ENCODE results near the gene PDHX. TPM values are rescaled to one million over a fixed set of nuclear protein-coding genes. Genes with fewer than 3 reads are reported as not detected.

PDHX gene
- polyA plus RNA-seq, 3 donors from 2014 or later: 12.8 to 17.1 (median 13.1) TPM

DNA sequence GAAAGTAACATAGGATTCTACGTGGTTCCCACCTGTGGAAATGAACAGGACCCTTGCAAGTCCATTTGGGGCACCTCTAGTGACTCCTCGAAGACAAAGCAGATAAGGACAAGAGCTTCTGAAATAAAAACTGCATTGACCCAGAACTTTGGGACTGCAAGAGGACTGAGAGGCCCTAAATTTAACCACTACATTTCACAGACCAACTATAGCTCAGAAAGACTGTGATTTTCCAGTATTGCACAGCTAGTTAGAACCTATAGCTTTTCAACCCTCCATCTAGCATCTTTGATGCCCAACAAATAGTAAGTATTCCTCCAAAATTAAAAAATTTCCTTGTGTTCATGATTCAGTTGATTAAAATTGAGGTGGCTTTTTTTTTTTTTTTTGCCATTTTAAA is 114.9 kb downstream of the PDHX start:
- H3K27ac Mint-ChIP-seq: peak overlapping the region in 1 of 6 donors; percentile 93

DNA sequence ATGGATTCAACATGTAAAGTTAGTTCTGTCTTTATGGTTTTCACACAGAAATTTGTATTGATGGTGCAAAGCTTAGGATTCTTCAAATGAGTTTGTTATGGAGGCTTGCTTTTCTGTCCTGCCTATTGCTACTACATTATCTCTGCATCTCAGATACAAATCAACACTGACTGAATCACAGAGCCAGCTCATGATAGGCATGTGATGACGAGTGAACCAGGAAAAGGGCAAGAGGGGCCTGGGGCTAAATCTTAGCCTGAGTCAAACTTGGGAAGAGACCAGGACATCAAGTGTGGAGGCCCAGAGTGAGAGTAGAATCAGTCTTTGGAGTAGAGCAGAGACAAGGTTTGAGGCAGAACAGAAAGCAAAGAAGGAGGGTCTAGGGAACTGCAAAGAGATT is 115.4 kb downstream of the PDHX start:
- H3K27me3 Mint-ChIP-seq (ENCODE audit: low read depth in 3 of 3): peaks cover 3 to 8% (median 3%) of the 10 kb centered on the region in 3 donors
- H3K36me3 Mint-ChIP-seq: peaks cover 0 to 11% (median 6%) of the 10 kb centered on the region in 3 donors
- no peaks in the 10 kb centered on the region for H3K9me3 Mint-ChIP-seq
- peaks cover 12 to 15% of the 10 kb centered on the region in 2 donors for H3K4me1 Mint-ChIP-seq
- no peak for DNase-seq
- peak overlapping the region in 2 of 6 donors; percentile 16 to 67 for H3K27ac Mint-ChIP-seq
- no peak overlapping the region for H3K4me3 Mint-ChIP-seq

More for the DNA sequence above, 114.9 kb downstream of the PDHX start:
- H3K9me3 Mint-ChIP-seq: no peaks in the 10 kb centered on the region
- H3K4me3 Mint-ChIP-seq: no peak overlapping the region
- peaks cover 12 to 15% of the 10 kb centered on the region in 2 donors for H3K4me1 Mint-ChIP-seq
- peaks cover 0 to 11% (median 7%) of the 10 kb centered on the region in 3 donors for H3K36me3 Mint-ChIP-seq
- DNase-seq: no peak
- peaks cover 2 to 8% (median 3%) of the 10 kb centered on the region in 3 donors for H3K27me3 Mint-ChIP-seq (ENCODE audit: low read depth in 3 of 3)

DNA sequence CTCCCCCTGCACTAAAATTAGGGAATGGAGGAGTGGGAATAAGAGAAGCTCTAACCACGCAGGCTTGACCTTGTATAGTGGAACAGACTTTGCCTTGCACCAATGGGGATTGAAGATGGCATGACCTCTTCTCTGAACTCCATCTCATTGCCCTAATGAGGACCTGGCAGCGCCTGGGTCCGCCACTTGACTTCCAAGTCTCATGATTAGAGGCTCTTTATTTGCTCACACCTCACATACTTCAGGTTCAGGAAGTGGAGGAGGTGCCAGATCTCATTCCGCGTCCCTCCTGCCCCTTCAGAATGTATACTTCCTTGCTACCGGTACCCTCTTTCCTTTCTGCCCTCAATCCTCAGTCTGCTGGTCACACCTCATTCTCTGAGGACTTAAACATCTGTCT is 116.6 kb downstream of the PDHX start:
- H3K9me3 Mint-ChIP-seq: no peaks in the 10 kb centered on the region
- H3K4me3 Mint-ChIP-seq: no peak overlapping the region
- peaks cover 12 to 15% of the 10 kb centered on the region in 2 donors for H3K4me1 Mint-ChIP-seq
- H3K36me3 Mint-ChIP-seq: peaks cover 0 to 8% (median 3%) of the 10 kb centered on the region in 3 donors
- H3K27me3 Mint-ChIP-seq (ENCODE audit: low read depth in 3 of 3): peaks cover 5 to 9% (median 8%) of the 10 kb centered on the region in 3 donors
- no peak for DNase-seq
- H3K27ac Mint-ChIP-seq: peak overlapping the region in 1 of 6 donors; percentile 17

DNA sequence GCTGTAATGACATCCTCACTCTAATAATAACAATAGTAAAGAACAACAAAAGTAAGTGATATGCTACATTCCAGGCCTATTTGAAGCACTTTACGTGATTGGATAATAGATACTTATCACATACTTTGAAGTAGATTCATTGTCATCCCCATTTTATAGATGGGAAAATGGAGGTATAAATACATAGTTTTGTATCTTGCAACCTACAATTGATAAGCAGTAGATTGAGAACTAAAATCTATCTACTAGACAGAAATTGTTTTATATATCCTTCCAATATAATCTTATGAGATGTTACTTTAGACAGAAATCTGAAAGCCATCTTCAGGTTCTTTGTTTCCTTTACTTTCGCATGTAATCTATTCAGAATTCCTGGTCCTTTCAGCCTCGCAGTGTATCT is 118.0 kb downstream of the PDHX start:
- H3K27me3 Mint-ChIP-seq (ENCODE audit: low read depth in 3 of 3): peaks cover 5 to 11% (median 5%) of the 10 kb centered on the region in 3 donors
- no peak overlapping the region for H3K4me3 Mint-ChIP-seq
- peak overlapping the region in 1 of 6 donors; percentile 26 for H3K27ac Mint-ChIP-seq
- H3K4me1 Mint-ChIP-seq: peaks cover 12 to 15% of the 10 kb centered on the region in 2 donors
- no peak for DNase-seq
- no peaks in the 10 kb centered on the region for H3K9me3 Mint-ChIP-seq
- peaks cover 0 to 8% (median 3%) of the 10 kb centered on the region in 3 donors for H3K36me3 Mint-ChIP-seq

DNA sequence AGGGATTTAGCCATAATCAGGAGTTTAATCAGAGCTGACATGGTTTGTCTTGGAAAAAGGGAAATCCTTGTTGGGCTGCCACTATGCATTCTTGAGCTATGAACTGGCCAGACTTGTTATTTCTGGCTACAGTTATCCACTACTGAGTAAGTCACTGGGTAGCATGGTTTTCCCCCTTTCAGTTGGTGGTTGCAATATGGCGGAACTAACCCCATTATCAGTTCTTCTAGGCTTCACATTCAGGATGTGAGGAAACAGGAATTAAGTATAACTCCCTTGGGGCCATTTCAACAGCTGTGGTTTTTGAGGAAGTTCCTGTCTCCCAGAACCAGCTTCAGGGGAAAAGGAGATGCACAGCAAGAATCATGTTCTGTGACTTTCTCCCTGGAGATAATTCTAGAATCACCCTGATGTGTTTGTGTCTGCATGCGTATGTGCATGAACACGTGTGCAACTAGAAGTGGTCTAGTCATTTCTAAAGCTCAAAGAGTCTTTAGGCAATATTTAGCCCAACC is 119.5 kb downstream of the PDHX start:
- Mint-ChIP-seq H3K4me3 (no peak overlapping the region), H3K27ac (no peak overlapping the region), H3K4me1 (peaks cover 8% of the 10 kb centered on the region in 2 donors), H3K36me3 (peaks cover 0 to 8% (median 3%) of the 10 kb centered on the region in 3 donors), H3K27me3 (ENCODE audit: low read depth in 3 of 3) (peaks cover 5 to 11% (median 5%) of the 10 kb centered on the region in 3 donors), H3K9me3 (no peaks in the 10 kb centered on the region)
- no peak for DNase-seq

DNA sequence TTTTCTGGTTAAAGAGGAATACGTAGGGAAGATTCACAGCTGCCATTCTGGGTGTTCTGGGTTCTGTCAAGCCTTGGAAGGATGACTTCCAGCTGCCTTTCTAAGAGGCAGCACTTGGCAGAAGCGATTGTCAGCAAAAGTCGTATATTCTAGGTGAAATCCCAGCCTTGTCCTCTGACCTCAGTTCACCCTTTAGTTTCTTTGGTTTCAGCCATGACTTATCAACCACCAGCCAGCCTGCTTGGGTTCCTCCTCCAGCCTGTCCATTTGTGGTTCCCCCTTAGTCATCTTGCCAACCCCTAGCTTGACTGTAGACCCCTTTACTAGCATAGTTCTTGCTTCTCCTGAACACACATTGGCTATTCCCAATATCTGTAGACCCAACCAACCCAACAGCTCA is 120.2 kb downstream of the PDHX start:
- peaks cover 0 to 8% (median 3%) of the 10 kb centered on the region in 3 donors for H3K36me3 Mint-ChIP-seq
- H3K27ac Mint-ChIP-seq: no peak overlapping the region
- DNase-seq: no peak
- H3K4me3 Mint-ChIP-seq: no peak overlapping the region
- H3K4me1 Mint-ChIP-seq: peaks cover 8% of the 10 kb centered on the region in 2 donors
- H3K27me3 Mint-ChIP-seq (ENCODE audit: low read depth in 3 of 3): peaks cover 3 to 11% (median 5%) of the 10 kb centered on the region in 3 donors
- H3K9me3 Mint-ChIP-seq: no peaks in the 10 kb centered on the region

DNA sequence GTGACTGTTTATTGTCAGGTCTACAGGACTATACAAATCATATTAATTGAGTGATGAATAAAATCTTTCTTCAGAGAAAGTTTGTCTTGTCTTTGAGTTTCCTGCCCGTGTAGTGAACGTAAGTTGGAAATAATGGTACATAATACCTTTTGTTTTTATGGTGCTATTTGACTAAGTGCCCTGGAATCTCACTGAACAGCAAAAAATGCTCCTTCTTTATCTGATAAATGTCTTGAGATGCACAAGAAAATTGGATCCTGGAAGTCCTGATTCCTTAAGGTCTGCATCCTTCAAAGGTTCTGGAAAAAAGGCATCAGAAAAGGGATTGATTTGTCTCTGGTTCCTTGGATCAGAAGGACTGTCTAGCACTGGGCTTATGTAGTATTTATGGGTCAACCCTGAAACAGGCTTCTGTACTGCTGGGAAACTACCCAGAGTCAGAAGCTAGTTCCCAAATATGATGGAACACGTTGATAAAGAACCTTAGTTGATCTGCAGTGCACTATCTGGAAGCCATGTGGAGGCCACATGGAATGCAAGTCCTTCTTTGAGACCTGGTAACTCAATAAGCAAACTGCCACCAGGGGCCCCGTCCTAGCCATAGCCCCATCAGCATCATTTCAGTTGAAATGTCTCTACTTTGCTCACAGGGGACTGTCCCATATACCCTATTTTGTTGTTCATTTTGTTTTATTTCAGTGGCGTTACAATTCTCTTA is 122.0 kb downstream of the PDHX start:
- no peak overlapping the region for H3K4me3 Mint-ChIP-seq
- no peaks in the 10 kb centered on the region for H3K9me3 Mint-ChIP-seq
- H3K27me3 Mint-ChIP-seq (ENCODE audit: low read depth in 3 of 3): peaks cover 4 to 11% (median 5%) of the 10 kb centered on the region in 3 donors
- DNase-seq: no peak
- peaks cover 5 to 8% of the 10 kb centered on the region in 2 donors for H3K4me1 Mint-ChIP-seq
- H3K27ac Mint-ChIP-seq: no peak overlapping the region
- peaks cover 0 to 5% (median 0%) of the 10 kb centered on the region in 3 donors for H3K36me3 Mint-ChIP-seq

DNA sequence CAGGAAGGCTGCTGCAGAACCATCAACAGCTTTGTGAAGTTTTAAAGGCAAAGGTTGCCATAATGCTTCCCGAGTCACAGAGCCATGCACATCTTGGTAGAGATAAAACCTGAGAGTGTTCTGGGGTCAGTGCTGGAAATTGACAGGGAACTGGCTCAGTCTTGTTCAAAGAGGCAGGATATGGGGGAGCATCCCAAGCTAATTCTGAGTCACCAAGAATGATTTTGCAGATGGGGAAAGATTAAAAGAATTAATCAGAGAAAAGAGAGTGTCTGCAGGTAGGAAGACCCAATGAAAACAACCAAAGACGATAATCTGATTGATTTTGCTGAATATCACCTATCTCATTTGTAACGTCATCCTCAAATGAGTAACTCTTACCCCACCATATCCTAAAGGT is 122.7 kb downstream of the PDHX start:
- Mint-ChIP-seq H3K9me3 (no peaks in the 10 kb centered on the region), H3K27me3 (ENCODE audit: low read depth in 3 of 3) (peaks cover 4 to 8% (median 5%) of the 10 kb centered on the region in 3 donors), H3K27ac (peak overlapping the region in 1 of 6 donors; percentile 37), H3K4me3 (no peak overlapping the region), H3K4me1 (peaks cover 5 to 8% of the 10 kb centered on the region in 2 donors), H3K36me3 (peaks cover 0 to 5% (median 0%) of the 10 kb centered on the region in 3 donors)
- DNase-seq: no peak

DNA sequence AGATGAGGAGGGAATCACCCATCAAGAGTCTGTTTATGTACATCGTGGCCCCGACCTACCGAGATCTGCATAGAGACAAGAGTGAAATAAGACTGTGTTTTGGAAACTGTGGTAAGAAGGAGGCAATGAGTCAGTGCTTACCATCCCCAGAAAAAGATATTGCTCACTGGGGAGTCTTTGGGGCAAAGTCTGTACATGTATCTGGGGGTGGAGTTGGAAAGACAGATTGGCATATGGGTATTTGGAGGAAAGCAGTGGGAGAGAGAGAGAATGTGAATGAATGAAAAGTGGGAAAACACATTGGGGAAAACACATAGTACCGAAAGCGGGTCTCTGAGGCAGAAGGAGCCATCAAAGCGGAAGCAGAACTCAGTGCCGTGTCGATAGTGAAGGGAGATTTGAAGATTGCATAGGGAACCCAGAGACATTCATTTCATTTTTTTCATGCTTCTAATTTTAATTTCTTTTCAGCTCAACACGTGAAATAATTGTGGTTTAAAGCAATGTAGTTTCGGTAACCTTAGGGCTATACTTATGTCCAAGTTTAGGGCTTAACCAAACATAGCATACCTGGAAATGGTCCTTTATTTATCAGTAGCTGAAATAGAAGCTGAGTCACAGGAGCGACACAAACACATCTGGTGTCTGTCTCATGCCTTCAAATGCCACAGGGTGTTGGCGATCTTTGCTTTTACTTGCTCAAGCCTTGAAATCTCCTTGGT is 124.0 kb downstream of the PDHX start:
- Mint-ChIP-seq H3K4me1 (peaks cover 13 to 20% of the 10 kb centered on the region in 2 donors), H3K27me3 (ENCODE audit: low read depth in 3 of 3) (peaks cover 5 to 13% (median 8%) of the 10 kb centered on the region in 3 donors), H3K36me3 (peaks cover 0 to 3% (median 0%) of the 10 kb centered on the region in 3 donors), H3K4me3 (peak overlapping the region; percentile 6 to 92 (median 23)), H3K9me3 (no peaks in the 10 kb centered on the region), H3K27ac (peak overlapping the region; percentile 2 to 98 (median 73))
- peak in 2 of 3 donors; percentile 24 to 72 for DNase-seq

DNA sequence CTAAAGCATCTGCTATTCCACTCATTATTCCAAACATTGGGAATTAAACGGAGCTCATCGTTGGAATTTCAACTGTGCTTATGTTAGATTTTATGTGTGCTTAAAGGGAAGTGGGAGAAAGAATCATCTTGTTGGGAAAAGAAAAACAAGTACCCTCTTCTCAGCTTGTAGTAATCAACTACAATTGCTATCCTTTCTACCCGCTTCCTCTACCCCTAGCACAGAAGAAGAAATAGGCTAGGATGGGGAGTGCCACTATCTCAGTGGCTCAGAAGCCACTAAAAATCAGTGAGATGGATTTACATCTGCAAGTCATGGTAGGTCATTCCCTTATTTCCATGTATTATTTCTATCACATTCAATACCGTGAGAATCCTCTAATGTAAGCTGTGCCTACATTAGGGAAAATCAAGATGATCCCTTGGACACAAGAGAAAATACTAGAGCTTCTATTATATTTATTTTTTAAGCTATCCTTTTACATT is 124.7 kb downstream of the PDHX start:
- Mint-ChIP-seq H3K36me3 (no peaks in the 10 kb centered on the region), H3K9me3 (no peaks in the 10 kb centered on the region), H3K4me3 (peak overlapping the region in 1 of 5 donors; percentile 92), H3K4me1 (peaks cover 21 to 27% of the 10 kb centered on the region in 2 donors), H3K27me3 (ENCODE audit: low read depth in 3 of 3) (peaks cover 5 to 13% (median 9%) of the 10 kb centered on the region in 3 donors), H3K27ac (peak overlapping the region in 3 of 6 donors; percentile 7 to 98 (median 98))
- no peak for DNase-seq

DNA sequence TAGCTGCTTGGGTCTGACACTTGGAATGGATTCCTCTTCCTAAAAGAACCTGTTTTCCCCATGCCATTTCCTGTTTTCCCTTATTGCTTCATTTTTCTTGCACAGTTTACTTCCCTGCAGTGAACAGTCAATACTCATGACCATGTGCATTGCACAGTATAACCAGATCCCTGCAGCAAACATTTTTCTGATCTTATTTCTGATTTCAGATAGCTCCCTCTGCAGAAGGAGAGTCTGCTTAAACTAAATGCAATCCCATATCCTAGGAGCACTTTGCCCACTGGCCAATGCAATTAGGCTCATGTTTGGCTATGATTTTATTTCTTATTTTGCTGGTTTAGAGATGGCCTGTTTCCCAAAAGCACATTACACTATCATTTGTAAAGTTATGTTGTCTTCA is 125.8 kb downstream of the PDHX start:
- Mint-ChIP-seq H3K4me3 (no peak overlapping the region), H3K4me1 (peaks cover 32 to 38% of the 10 kb centered on the region in 2 donors), H3K9me3 (no peaks in the 10 kb centered on the region)

DNA sequence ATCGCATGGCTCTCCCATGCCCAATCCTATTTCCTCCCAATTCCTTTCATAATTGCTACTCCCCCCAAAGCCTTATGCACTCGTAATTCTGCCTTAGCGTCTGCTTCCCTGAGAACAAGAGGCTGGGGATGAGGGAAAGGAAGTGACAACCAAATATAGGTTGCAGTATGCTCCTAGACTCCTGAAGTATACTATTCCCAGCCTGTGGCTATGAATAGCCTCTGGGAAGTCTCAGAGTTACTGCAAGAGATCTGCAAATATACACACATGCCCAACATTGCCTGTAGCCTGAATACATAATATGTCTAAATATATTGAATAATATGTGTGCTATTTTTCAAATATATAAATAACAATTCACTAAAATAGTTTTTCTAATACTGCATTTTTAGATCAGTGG is 126.5 kb downstream of the PDHX start:
- Mint-ChIP-seq H3K36me3 (no peaks in the 10 kb centered on the region), H3K27me3 (ENCODE audit: low read depth in 3 of 3) (peaks cover 9 to 17% (median 10%) of the 10 kb centered on the region in 3 donors), H3K9me3 (no peaks in the 10 kb centered on the region), H3K4me3 (no peak overlapping the region), H3K4me1 (peaks cover 39 to 45% of the 10 kb centered on the region in 2 donors), H3K27ac (peak overlapping the region in 3 of 6 donors; percentile 68 to 81 (median 77))
- no peak for DNase-seq

More for the DNA sequence above, 125.8 kb downstream of the PDHX start:
- H3K27me3 Mint-ChIP-seq (ENCODE audit: low read depth in 3 of 3): peaks cover 9 to 16% (median 13%) of the 10 kb centered on the region in 3 donors
- no peaks in the 10 kb centered on the region for H3K36me3 Mint-ChIP-seq
- H3K27ac Mint-ChIP-seq: peak overlapping the region in 3 of 6 donors; percentile 42 to 77 (median 68)
- no peak for DNase-seq

DNA sequence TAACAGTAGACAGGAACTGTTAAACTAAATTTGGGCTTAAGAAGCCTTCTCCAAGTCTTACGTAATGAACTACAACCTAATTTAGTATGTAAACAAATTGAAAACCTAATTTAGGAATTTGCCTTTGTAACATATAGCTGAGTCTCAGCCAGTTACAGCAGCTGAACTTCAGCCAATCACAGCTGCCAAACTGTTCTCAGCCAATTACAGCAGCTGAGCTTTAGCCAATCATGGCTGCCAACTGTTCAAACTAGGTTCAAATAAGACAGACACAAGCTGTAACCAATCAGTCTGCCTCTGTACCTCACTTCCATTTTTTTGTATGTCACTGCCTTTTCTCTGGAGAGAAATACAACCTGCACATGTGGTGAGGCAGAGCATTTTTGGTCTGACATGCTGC is 127.5 kb downstream of the PDHX start:
- Mint-ChIP-seq H3K27ac (peak overlapping the region in 4 of 6 donors; percentile 21 to 100 (median 88)), H3K4me3 (no peak overlapping the region), H3K9me3 (no peaks in the 10 kb centered on the region), H3K27me3 (ENCODE audit: low read depth in 3 of 3) (peaks cover 7 to 16% (median 10%) of the 10 kb centered on the region in 3 donors), H3K4me1 (peaks cover 49 to 55% of the 10 kb centered on the region in 2 donors), H3K36me3 (no peaks in the 10 kb centered on the region)
- DNase-seq: no peak
